GM21528 (cell line): ENCODE results near the gene PPP3CA.
A peak's percentile ranks its signal among the peaks of the same experiment; 100 is the strongest.
"Not testable (repeated sequence)": the region's sequence is repeated elsewhere in the genome, so short reads cannot be mapped to it uniquely, and the experiment has no call there.

Experiments
- ATAC-seq: cut with Tn5 transposase; IDR thresholded peaks from one replicate; pipeline ENCODE4 v1.9.1; 2021; ENCODE audit warnings: mild to moderate bottlenecking, moderate library complexity; ENCODE audit not compliant: unreplicated experiment, low FRiP score

The PPP3CA gene

DNA sequence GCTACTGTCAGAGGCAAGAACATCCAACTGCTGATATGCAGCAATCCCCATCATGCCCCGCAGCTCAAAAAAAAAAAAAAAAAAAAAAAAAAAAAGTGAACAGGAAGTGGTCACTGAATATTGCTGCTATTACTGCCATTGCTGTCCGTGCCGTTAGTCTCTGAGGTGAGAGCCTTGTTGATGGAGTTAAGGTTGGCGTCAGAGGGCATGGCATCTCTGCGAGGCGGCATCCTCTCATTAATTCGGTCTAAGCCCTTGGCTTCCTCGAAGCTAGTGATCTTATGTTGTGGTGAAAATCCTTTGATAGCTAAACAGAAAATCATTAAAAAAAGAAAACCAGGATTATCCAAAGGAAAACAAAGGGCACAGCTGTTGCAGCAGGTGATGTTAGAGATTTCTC, 321.6 kb downstream of the PPP3CA start:
- no peak for ATAC-seq

DNA sequence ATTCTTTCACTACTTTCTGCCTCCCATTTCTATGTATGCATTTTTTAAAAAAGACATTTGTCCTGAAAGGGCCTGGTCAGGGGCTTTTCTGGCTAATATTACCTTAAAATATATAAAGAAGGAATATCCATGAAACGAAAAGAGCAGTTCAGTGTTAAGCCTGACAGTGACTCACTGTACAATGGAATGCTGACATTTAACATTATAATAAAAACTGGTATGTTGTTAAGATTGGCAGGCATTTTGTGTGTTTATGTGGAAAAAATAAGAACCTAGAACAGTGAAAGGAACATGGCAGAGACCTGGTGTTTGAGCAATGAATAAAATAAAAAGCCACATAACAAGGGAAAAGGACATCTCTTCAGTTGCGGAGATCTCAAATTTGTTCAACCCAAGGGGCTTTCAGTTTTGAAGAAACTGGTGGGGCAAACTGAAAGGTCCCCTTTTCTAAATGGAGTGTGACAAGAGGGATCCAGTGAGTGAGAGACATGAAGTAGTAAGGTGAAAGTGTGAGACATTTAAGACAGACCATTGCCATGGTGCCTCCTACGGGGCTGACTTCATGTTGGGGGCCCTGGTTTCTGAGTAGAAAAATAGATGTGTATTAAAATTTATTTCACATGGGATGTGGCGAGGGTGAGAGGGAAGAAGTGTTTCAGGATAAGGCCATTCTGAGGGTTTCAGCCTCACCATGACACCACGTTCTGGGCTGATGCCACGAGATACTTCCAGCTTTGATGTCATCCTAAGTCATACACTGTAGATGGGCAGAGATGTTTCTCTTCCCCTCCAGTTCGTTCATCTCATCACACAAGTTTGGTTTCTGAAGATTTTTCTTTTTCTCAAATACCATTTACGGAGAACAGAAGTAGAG, 324.9 kb downstream of the PPP3CA start:
- ATAC-seq = no peak

- peak; percentile 54 for ATAC-seq
These were observed 326.4 kb downstream of the PPP3CA start for GRCh38 chr4:101020956-101021355.

DNA sequence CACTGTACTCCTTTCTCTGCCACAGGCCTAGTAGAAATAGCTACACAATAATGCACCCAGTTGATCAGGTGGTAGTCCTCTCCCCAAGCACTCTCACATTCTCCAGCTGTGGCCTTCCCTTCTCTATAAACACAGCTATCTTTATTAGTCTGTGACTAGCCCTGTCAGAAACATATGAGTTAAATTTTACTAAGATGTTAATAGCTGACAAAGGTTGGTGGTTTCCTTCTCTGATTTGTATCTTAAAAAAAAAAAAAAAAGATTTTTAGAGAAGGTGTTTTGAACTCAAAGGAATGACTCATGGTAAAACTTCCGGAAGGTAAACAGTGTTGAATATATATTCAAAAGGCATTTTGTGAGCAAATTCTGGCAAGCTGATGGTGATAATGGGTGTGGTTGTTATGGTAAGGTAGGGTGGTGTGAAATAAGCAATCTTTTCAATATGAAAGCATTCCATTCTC, 327.4 kb downstream of the PPP3CA start:
- peak; percentile 53 for ATAC-seq

- no peak for ATAC-seq
These were observed 328.0 kb downstream of the PPP3CA start for GRCh38 chr4:101019313-101019712.

GRCh38 chr4:101018836-101019235, 328.5 kb downstream of the PPP3CA start:
- ATAC-seq = peak; percentile 81

GRCh38 chr4:101014417-101014816, 332.9 kb downstream of the PPP3CA start:
- ATAC-seq = peak; percentile 34

GRCh38 chr4:101010987-101011386, 336.3 kb downstream of the PPP3CA start:
- no peak for ATAC-seq

- ATAC-seq = peak; percentile 60
These were observed 337.9 kb downstream of the PPP3CA start for GRCh38 chr4:101009471-101009870.

GRCh38 chr4:101008503-101008902, 338.8 kb downstream of the PPP3CA start:
- no peak for ATAC-seq

DNA sequence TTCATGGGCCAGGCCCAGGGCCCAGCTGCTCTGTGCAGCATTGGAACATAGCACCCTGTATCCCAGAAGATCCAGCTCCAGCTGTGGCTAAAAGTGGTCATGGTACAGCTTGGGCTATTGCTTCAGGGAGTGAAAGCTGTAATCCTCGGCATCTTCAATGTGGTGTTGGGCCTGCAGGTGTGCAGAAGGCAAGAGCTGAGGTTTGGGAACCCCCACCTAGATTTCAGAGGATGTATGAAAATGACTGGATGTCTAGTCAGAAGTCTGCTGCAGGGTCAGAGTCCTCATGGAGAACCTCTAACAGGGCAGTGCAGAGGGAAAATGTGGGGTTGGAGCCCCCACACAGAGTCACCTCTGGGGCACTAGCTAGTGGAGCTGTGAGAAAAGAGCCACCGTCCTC, 341.7 kb downstream of the PPP3CA start:
- no peak for ATAC-seq

DNA sequence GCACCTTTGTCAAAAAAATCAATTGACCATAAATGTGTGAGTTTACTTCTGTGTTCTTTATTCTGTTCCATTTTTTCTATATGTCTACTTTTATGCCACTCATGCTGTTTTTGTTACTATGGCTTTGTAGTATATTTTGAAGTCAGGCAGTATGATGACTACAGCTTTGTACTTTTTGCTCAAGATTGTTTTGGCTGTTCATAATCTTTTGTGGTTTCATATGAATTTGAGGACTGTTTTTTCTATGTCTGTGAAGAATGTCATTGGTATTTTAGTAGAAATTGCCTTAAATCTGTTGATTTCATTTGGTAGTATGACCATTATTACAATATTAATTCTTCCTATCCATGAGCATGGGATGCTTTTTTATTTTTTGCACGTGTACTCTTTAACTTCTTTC, 346.8 kb downstream of the PPP3CA start:
- no peak for ATAC-seq

- ATAC-seq = no peak
These were observed 351.7 kb downstream of the PPP3CA start for GRCh38 chr4:100995671-100996070.

DNA sequence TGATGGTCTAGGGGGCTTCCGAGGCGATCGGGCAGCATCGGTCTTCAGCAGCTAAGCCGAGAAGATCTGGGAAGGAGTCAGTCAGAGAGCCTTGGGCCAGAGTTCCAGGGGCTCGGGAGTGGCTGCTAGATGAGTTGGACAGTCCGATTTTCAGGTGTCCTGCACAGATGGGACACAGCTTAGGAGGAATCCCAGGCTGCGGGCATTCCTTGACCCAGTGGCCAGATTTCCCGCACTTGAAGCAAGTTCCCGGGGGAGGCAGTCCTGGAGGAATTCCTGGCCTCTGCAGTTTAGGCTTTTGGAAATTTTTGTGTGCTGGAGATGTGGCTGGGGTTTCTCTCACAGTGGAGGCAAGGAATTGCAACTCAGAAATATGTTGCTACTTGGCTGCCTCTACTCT, 352.3 kb downstream of the PPP3CA start:
- ATAC-seq = not testable (repeated sequence)

GRCh38 chr4:100991332-100992069, 355.8 kb downstream of the PPP3CA start:
- ATAC-seq = not testable (repeated sequence)

DNA sequence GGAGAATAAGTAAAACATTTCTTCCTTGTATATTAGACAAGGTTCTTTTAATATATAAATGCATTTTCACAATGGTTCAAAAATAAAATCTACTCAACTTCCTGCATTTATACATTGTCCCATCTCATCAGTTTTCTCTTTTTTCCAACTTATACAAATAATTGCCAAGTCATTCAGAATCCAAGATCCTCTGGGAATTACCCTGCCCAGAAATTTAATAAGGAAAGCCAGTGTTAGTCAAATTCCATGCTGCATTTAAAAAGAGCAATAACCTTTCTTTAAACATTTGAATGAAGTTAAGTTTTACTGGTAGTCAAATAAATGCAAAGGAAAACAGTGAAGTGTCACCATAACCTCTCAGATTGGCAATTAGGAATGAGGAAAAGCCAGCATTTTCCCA, 357.9 kb downstream of the PPP3CA start:
- ATAC-seq = no peak

- no peak for ATAC-seq
These were observed 358.4 kb downstream of the PPP3CA start for GRCh38 chr4:100988876-100989275.

GRCh38 chr4:100986360-100986868, 360.9 kb downstream of the PPP3CA start:
- no peak for ATAC-seq

GRCh38 chr4:100985576-100985975, 361.8 kb downstream of the PPP3CA start:
- ATAC-seq = no peak

DNA sequence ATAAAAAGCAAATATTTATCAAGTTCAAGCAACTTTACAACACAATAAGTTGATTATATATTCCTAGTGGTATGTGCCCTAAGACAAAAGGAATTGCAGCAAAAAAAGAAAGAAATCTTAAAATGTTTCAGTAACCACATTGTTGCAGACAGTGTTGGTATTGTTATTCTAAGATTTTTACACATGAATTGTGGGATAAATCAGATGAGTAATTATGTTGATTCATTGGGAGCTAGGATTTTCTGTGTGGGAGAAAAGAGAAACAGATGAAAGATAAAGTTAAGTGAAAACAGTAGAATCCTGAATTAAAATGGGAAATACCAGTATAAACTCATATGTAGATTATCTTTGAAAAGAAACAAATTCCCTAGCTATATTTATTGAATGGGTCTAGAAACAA, 362.4 kb downstream of the PPP3CA start:
- ATAC-seq = no peak

DNA sequence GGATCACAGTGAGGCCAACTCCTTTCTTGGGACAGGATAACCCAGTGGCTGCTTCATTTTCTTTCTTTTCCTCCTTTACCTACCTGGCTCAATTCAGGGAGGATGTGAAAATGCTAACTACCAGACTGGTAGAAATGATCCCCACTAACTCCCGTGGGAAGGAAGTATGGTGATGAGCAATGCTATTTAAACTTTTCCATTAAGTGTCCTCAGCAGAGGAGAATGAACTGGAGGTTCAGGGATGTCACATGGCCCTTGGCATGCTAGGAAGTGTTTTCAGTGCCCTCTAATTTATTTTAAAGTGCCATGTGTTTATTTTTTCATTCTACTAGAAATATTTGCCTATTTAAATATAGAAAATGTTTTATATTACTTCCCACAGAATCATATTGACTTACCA, 363.9 kb downstream of the PPP3CA start:
- no peak for ATAC-seq
